Measurements from ENCODE around the gene ANO2. TPM values are rescaled to one million over a fixed set of nuclear protein-coding genes. Genes with fewer than 3 reads are reported as not detected.

The ANO2 gene
- total RNA-seq, 1 donor from 2014 or later = 1.7 TPM

GRCh38 chr12:5650829-5651461, 294.1 kb downstream of the ANO2 start:
- no peak for TF ChIP-seq CTCF (conservative IDR thresholded peaks at IDR 0.05; ENCODE audit: low read depth, low read length)
- no peak for DNase-seq (ENCODE audit: low read depth)
- H3K4me3 ChIP-seq (ENCODE audit: low read depth, low read length) = no peak overlapping the region

- DNase-seq (ENCODE audit: low read depth) = no peak
- H3K4me3 ChIP-seq (ENCODE audit: low read depth, low read length) = no peak overlapping the region
- TF ChIP-seq CTCF (conservative IDR thresholded peaks at IDR 0.05; ENCODE audit: low read depth, low read length) = no peak
Observed at GRCh38 chr12:5650281-5650680, 294.8 kb downstream of the ANO2 start.

- DNase-seq (ENCODE audit: low read depth) = no peak
- no peak overlapping the region for H3K4me3 ChIP-seq (ENCODE audit: low read depth, low read length)
- TF ChIP-seq CTCF (conservative IDR thresholded peaks at IDR 0.05; ENCODE audit: low read depth, low read length) = peak; percentile 61
Observed at GRCh38 chr12:5648692-5649359, 296.2 kb downstream of the ANO2 start.

GRCh38 chr12:5643266-5643665, 301.8 kb downstream of the ANO2 start:
- DNase-seq (ENCODE audit: low read depth) = no peak
- H3K4me3 ChIP-seq (ENCODE audit: low read depth, low read length) = no peak overlapping the region
- no peak for TF ChIP-seq CTCF (conservative IDR thresholded peaks at IDR 0.05; ENCODE audit: low read depth, low read length)

GRCh38 chr12:5637698-5638097, 307.4 kb downstream of the ANO2 start:
- no peak overlapping the region for H3K4me3 ChIP-seq (ENCODE audit: low read depth, low read length)
- TF ChIP-seq CTCF (conservative IDR thresholded peaks at IDR 0.05; ENCODE audit: low read depth, low read length) = no peak
- DNase-seq (ENCODE audit: low read depth) = no peak

- no peak overlapping the region for H3K4me3 ChIP-seq (ENCODE audit: low read depth, low read length)
- no peak for DNase-seq (ENCODE audit: low read depth)
- no peak for TF ChIP-seq CTCF (conservative IDR thresholded peaks at IDR 0.05; ENCODE audit: low read depth, low read length)
Observed at GRCh38 chr12:5636907-5637306, 308.2 kb downstream of the ANO2 start.

GRCh38 chr12:5633106-5633505, 312.0 kb downstream of the ANO2 start:
- no peak overlapping the region for H3K4me3 ChIP-seq (ENCODE audit: low read depth, low read length)
- no peak for TF ChIP-seq CTCF (conservative IDR thresholded peaks at IDR 0.05; ENCODE audit: low read depth, low read length)
- DNase-seq (ENCODE audit: low read depth) = no peak

Measured in epithelial cell of proximal tubule (primary cell).